ENCODE results near the gene CENPU. TPM values are rescaled to one million over a fixed set of nuclear protein-coding genes. Genes with fewer than 3 reads are reported as not detected.

CENPU gene
- total RNA-seq, 2 donors from 2014 or later, result 69.9 to 96.2 TPM

GRCh38 chr4:184675821-184676492, 57.9 kb downstream of the CENPU start:
- no peak overlapping the region for H3K27ac Mint-ChIP-seq
- H3K4me1 Mint-ChIP-seq, result no peaks in the 10 kb centered on the region
- H3K4me1 ChIP-seq (ENCODE audit: control insufficient read depth, insufficient read depth, low read length), result no peaks in the 10 kb centered on the region
- peaks cover 8% of the 10 kb centered on the region for H3K9me3 Mint-ChIP-seq
- no peak overlapping the region for H3K4me3 Mint-ChIP-seq
- H3K27me3 Mint-ChIP-seq (ENCODE audit: insufficient read depth), result no peaks in the 10 kb centered on the region
- H3K36me3 ChIP-seq (ENCODE audit: control insufficient read depth, insufficient read depth, low read length), result peaks cover 11% of the 10 kb centered on the region
- no peak overlapping the region for H3K4me3 ChIP-seq (ENCODE audit: low read length)
- no peak overlapping the region for H3K27ac ChIP-seq (ENCODE audit: low read depth, low read length)
- no peak for TF ChIP-seq CTCF (conservative IDR thresholded peaks at IDR 0.05)
- WGBS, 2 experiments (ENCODE audit: insufficient coverage in 1 of 2, insufficient read length in 1 of 2), result 73 to 86% methylated on average over 2 to 3 of the region's 3 CpGs
- DNase-seq, result no peak
- peaks cover 7% of the 10 kb centered on the region for H3K9me3 ChIP-seq (ENCODE audit: control insufficient read depth, low read length)
- H3K27me3 ChIP-seq (ENCODE audit: control insufficient read depth, insufficient read depth, low read length, poor library complexity, severe bottlenecking), result no peaks in the 10 kb centered on the region
- H3K36me3 Mint-ChIP-seq (ENCODE audit: low read depth), result peaks cover 41% of the 10 kb centered on the region
- no peak overlapping the region for H3K9ac ChIP-seq (ENCODE audit: extremely low read depth, low read length, poor library complexity, severe bottlenecking)

GRCh38 chr4:184675018-184675417, 58.9 kb downstream of the CENPU start:
- H3K9me3 Mint-ChIP-seq, result peaks cover 5% of the 10 kb centered on the region
- H3K27me3 ChIP-seq (ENCODE audit: control insufficient read depth, insufficient read depth, low read length, poor library complexity, severe bottlenecking), result no peaks in the 10 kb centered on the region
- no peak overlapping the region for H3K4me3 Mint-ChIP-seq
- H3K27ac Mint-ChIP-seq, result no peak overlapping the region
- H3K4me1 ChIP-seq (ENCODE audit: control insufficient read depth, insufficient read depth, low read length), result no peaks in the 10 kb centered on the region
- H3K9me3 ChIP-seq (ENCODE audit: control insufficient read depth, low read length), result peaks cover 7% of the 10 kb centered on the region
- no peak for DNase-seq
- TF ChIP-seq CTCF (conservative IDR thresholded peaks at IDR 0.05), result no peak
- H3K27ac ChIP-seq (ENCODE audit: low read depth, low read length), result no peak overlapping the region
- 94 to 96% methylated on average over 3 to 5 of the region's 5 CpGs for WGBS, 2 experiments (ENCODE audit: insufficient coverage in 1 of 2, insufficient read length in 1 of 2)
- H3K27me3 Mint-ChIP-seq (ENCODE audit: insufficient read depth), result no peaks in the 10 kb centered on the region
- no peak overlapping the region for H3K9ac ChIP-seq (ENCODE audit: extremely low read depth, low read length, poor library complexity, severe bottlenecking)
- peaks cover 37% of the 10 kb centered on the region for H3K36me3 Mint-ChIP-seq (ENCODE audit: low read depth)
- peaks cover 11% of the 10 kb centered on the region for H3K36me3 ChIP-seq (ENCODE audit: control insufficient read depth, insufficient read depth, low read length)
- no peak overlapping the region for H3K4me3 ChIP-seq (ENCODE audit: low read length)
- no peaks in the 10 kb centered on the region for H3K4me1 Mint-ChIP-seq

- Mint-ChIP-seq H3K4me3 (no peak overlapping the region), H3K9me3 (no peaks in the 10 kb centered on the region), H3K36me3 (ENCODE audit: low read depth) (peaks cover 28% of the 10 kb centered on the region), H3K27ac (no peak overlapping the region), H3K27me3 (ENCODE audit: insufficient read depth) (no peaks in the 10 kb centered on the region), H3K4me1 (peaks cover 4% of the 10 kb centered on the region)
- DNase-seq, result no peak
- no peak overlapping the region for H3K9ac ChIP-seq (ENCODE audit: extremely low read depth, low read length, poor library complexity, severe bottlenecking)
- H3K36me3 ChIP-seq (ENCODE audit: control insufficient read depth, insufficient read depth, low read length), result peaks cover 11% of the 10 kb centered on the region
- no peak overlapping the region for H3K4me3 ChIP-seq (ENCODE audit: low read length)
- H3K9me3 ChIP-seq (ENCODE audit: control insufficient read depth, low read length), result no peaks in the 10 kb centered on the region
- no peak for TF ChIP-seq CTCF (conservative IDR thresholded peaks at IDR 0.05)
- no peaks in the 10 kb centered on the region for H3K27me3 ChIP-seq (ENCODE audit: control insufficient read depth, insufficient read depth, low read length, poor library complexity, severe bottlenecking)
- H3K27ac ChIP-seq (ENCODE audit: low read depth, low read length), result no peak overlapping the region
- no peaks in the 10 kb centered on the region for H3K4me1 ChIP-seq (ENCODE audit: control insufficient read depth, insufficient read depth, low read length)
- 100% methylated on average over 2 to 4 of the region's 4 CpGs for WGBS, 2 experiments (ENCODE audit: insufficient coverage in 1 of 2, insufficient read length in 1 of 2)
Observed at GRCh38 chr4:184674011-184674410, 59.9 kb downstream of the CENPU start.

All from endodermal cell (in vitro differentiated cells).